UCSD-AML1 (cell line): ENCODE measurements around the gene MEGF6.

Experiments
- DNase-seq: peaks from one replicate; lab custom pipeline; 2025; ENCODE audit not compliant: unreplicated experiment; lab: John Stamatoyannopoulos, UW

The MEGF6 gene

DNA sequence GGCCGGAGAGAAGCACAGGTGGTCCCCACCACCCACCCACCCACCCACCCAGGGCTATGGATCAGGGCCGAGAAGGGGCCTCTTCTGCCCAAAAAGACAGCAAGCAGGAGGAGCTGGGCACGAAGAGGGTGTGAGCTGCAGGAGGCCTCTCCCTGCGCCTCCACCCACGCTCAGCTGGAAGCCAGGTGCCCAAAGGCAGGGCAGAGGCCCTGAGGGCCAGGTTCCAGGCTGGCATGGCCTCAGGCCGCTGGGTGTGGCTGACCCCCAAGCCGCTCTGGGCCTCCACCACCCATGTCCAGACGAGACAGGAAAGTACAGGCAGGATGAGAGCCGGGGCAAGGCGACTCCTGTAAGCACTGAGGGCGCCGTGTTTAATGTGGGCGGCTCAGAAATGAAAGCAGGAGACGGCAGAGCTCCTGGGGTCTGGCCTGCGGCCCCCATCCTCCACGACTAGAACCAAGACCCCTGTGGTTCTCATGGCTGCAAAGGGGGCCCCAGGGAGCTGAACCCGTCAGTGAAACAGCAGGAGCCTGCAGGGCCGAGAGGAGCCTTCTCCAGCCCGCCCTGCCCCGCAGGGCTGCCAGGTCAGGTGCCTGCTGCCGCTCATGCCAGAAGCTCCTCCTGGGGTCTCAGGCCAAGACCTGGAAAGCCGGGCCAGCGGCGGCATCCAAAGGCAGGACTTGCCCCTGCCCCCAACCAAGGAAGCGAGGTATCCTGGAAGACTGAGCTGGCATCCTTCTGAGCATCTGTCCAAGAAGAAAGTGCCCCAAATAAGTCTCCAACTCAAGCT, 56.0 kb downstream of the MEGF6 start:
- DNase-seq = no peak

DNA sequence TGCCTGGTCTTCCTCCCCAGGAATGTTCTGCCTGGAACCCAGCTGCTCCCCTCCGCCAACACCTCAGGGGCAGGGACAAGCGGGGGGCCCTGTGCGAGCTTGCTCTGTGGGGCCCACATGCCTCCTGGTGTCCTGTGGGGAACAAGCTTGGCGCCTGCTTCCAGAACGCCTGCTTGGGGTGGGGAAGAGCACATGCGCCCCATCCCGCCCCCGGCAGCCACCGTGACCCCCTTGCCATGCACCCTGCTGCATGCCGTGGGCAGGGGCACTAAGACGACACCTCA, 57.4 kb downstream of the MEGF6 start:
- DNase-seq = no peak

DNA sequence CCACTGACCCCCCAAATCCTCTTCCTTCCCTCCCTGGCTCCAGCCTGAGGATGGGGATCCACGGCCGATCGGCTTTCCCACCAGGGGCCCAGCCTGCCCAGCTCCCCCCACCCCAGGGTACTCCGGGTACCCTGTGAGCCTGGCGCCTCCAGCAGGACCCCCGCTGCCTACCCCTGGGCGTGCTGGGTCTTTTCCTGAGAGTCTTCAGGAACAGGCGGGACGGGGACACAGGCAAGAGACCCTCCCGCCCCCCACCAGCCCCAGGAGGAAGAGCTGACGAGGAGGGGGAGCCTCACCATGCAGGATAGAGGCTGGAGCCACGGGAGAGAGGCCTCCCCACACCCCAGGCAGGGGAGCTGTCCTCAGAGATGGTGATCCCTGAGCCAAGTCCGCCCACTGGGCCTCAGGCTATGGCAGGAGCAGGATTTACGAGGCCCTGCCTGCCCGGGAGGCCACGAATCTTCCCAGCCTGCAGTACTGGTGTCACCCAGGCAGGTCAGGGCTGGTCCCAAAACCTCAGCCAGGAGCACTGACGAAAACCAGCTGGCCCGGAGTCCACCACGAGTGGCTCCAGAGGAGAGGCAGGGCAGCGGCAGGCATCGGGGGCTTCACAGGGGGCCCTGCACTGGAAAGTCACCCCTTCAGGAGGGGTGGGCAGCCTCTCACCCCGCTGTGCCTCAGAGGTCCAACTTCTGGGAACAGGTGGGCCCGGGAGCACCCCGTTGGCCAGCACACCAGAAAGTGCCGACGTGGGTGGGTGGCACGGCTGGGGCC, 58.0 kb downstream of the MEGF6 start:
- no peak for DNase-seq

GRCh38 chr1:3552751-3553150, 58.6 kb downstream of the MEGF6 start:
- no peak for DNase-seq

GRCh38 chr1:3552176-3552575, 59.1 kb downstream of the MEGF6 start:
- DNase-seq = no peak

GRCh38 chr1:3551711-3552110, 59.6 kb downstream of the MEGF6 start:
- no peak for DNase-seq

DNA sequence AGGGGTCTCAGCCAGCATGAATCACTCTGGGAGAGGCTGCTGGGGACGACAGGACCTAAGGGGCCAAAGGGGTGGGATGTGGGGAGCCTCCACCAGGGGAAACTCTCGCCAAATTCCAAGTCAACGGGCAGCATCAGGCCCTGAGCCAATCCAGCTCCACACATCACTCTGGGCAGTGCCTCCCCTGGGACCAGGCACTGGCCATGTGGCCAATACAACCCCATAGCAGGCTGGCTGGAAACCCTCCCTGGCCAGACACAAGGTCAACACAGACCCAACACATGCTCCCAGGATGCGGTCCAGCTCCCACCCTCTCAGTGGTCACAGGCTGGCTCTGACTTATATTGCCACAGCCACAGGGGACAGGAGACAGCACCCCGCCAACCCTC, 60.0 kb downstream of the MEGF6 start:
- DNase-seq = no peak

- DNase-seq = no peak
Observed at GRCh38 chr1:3550511-3551289, 60.6 kb downstream of the MEGF6 start.

GRCh38 chr1:3548895-3549294, 62.4 kb downstream of the MEGF6 start:
- no peak for DNase-seq

GRCh38 chr1:3548156-3548893, 63.0 kb downstream of the MEGF6 start:
- DNase-seq = no peak

DNA sequence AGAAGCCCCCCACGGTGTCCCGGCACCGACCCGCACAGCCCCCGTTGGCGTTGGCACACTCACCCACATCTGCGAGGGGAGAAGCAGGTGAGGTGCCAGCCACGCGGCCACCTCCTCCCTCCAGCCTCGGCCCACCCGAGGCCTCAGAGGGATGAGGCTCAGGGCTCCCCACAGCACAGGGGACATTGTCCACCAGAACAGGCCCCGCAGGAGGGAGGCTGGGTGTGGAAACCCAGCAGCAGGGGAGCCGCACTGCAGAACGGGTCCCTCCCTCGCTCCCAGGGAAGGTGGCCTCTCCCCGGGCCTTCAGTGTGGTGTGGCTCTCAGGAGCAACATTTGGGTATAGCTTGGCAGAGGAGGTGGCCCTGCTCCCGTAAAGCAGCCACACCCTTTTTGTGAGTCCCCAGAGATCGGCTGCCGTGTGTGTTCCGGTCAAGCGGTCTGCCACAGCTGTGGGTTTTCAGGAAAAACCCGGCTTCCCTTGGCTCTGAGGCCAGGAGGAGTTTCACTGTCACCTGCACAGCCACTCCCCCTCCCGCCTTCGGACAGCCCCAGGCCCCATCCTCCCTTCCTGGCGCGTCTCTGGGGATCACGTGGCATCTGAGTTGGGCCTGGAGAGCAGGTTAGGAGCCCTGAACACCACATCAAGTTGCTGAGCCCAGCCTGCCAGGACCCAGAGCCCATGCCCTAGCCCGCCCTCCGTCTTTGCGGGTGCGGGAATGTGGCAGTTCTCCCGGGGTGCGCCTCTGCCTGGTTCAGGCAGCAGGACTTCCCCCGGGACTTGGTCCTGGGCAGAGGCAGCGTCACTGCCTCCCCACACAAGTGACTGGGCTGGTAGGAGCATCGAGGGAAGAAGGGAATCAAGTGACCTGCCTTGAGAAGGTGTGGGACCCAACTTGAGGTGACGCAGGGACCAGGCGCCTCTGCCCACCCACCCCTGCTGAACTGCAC, 64.0 kb downstream of the MEGF6 start:
- DNase-seq = no peak

DNA sequence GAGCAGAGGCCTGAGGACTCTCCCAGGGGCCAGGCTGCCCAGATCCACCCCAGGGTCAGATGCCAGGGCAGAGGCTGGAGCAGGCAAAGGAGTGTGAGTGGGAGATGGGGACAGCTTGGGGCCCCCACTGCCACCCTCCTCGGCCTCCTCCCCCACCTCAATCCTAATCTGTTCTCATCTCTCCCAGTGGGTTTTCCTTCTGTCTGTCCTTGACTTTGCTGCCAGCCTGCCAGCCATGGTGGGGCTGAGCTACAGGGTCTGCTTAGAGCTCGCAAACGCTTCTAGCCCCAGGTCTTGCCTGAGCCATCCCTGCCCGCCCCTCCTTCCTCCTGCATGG, 65.3 kb downstream of the MEGF6 start:
- no peak for DNase-seq

- DNase-seq = no peak
Observed at GRCh38 chr1:3545363-3546047, 65.8 kb downstream of the MEGF6 start.

DNA sequence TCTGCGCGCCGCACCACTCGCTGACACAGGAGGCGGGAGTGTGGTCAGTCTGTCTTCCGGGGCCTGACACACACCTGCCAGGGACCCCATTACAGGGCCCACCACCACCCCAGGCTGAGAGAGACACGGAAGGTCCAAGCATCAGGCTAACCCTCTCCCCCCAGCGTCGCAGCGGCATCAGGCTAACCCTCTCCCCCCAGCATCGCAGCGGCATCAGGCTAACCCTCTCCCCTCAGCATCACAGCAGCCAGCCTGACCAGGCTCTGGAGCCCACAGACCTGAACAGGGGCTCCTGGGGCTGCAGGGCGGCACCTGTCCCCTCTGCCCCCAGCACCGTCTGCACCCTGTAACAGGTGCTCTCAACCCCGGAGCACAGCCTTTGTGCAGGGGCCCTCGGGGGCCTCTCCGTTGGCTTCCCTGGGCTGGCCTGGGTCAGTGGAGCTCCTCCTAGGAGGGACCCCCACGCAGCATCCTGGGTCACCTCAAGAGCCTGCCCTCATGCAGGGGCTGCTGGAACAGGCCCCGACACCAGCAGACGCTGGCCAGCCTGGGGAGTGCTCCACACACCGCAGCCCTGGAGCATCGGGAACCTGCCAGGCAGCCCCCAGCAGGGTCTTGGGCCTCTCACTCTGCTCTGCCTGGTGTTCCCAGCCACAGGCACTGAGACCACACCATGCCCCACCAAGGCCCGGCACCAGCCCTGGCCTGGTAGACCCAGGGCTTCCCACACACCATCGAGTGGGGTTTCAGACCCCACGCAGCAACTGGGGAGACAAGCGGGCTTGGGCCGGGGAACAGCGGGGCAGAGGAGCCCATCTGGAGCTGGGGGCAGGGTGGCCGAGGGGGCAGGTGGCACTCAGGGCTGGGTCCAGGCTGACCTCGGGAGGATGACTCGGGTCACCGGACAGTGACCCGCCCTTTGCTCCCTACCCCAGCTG, 67.0 kb downstream of the MEGF6 start:
- DNase-seq = no peak

DNA sequence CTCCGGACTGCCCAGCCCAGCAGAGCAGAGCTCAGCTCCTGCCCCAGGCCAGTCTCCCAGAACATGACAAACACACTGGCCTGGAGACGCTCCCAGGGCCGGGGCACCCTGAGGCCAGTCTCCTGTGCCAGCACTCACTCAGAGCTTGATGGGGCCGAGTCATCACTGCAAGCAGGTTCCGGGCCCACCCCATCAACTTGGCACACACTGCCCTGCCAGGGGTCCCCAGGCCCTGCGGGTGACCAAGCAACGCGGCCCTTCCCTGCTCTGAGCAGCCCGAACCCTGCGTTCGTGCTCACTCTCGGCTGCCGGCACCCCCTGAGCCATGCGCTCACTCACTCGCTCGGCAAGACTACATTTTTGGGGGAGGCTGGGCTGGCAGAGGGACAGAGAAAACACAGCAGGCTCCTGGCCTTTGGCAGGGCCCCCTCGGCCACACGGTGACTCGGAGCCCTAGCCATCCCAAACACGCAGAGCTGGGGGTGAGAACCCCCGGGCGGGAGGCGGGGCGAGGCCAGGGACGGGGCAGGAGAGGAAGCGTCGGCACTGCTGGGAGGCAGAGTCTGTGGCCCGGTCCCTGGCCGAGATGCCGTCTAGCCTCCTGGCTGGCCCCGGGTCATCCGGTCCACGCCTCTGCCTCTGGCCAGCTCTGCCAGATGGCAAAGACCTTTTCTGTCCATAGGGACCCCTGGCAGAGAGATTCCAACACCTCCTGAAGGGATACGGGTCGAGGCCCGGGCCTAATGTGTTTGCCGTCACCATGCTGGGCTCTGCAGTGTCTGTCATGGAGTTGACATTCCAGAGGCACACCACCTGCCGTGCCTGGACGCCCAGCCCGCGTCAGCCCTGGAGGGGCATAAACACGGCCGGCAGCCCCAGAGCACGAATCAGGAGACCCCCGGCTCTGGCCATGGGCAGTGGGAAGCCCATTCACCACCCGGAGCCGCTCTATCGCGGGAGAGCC, 68.0 kb downstream of the MEGF6 start:
- no peak for DNase-seq

GRCh38 chr1:3542676-3543075, 68.6 kb downstream of the MEGF6 start:
- no peak for DNase-seq

DNA sequence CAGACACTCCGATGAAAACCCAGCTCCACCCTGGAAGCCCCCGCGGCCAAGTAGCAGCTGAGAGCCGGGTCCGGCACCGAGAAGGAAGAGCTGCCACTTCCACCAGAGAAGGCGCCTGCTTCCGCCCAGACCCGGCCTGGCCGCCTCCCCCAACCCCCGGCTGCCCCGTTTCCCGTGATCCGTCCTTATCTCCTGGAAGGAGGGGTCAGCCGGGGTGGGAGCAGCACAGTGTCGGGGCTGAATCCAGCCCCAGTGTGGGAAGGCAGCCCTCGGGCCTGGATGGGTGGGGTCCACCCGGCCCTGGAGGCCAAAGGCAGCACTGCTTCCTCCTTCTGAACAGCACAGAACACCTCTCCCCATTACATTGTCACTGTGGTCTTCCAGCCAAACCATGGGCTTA, 69.4 kb downstream of the MEGF6 start:
- no peak for DNase-seq

DNA sequence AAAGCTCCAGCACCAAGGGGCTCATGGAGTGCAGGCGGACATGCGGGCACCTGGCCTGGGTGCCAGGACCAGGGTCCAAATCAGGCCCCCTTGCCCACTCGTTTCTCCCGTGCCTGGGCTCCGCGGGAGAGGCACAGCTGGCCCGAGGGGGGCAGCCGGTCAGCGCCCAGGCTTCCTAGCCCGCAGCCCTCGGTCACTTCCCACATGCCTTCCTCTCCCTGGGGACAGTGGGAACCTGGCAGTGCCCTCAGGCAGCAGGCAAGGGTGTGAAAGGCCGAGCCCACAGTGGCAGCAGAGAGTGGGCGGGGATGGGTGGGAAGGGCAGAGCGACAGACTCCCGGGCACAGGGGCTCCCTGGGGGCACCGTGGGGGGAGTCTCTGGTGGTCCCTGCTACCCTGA, 69.8 kb downstream of the MEGF6 start:
- no peak for DNase-seq
